OCI-LY1 (cell line): ENCODE measurements around the gene CEL.

Experiments
- H2AFZ ChIP-seq: fragments of 200-600 bp; sonication (generic), shearing (Covaris generic); 2 replicates; pipeline ENCODE4 v1.6.0; 2014; ENCODE audit warnings: antibody characterized with exemption, mild to moderate bottlenecking, low read length
- H3F3A ChIP-seq: fragments of 200-600 bp; sonication (generic), shearing (Covaris generic); 2 replicates; pipeline ENCODE4 v1.6.0; 2014; ENCODE audit warnings: mild to moderate bottlenecking, antibody characterized with exemption, low read length, moderate library complexity; ENCODE audit not compliant: insufficient read depth
- H3K27ac ChIP-seq: fragments of 200-600 bp; sonication (generic); 2 replicates; pipeline ENCODE4 v1.5.1; 2014; ENCODE audit warnings: low read length, mixed run types, mild to moderate bottlenecking, low read depth; ENCODE audit not compliant: poor library complexity, severe bottlenecking
- H3K27me3 ChIP-seq: fragments of 200-600 bp; sonication (generic); 2 replicates; pipeline ENCODE4 v1.6.0; 2014; ENCODE audit warnings: antibody characterized with exemption, mild to moderate bottlenecking, low read length, moderate library complexity; ENCODE audit not compliant: insufficient read depth
- H3K36me3 ChIP-seq: fragments of 200-600 bp; sonication (generic); 2 replicates; pipeline ENCODE4 v1.6.1; 2014; ENCODE audit warnings: mild to moderate bottlenecking, antibody characterized with exemption, low read length, moderate library complexity, mixed read lengths; ENCODE audit not compliant: insufficient read depth
- H3K4me1 ChIP-seq: fragments of 200-600 bp; sonication (generic); 2 replicates; pipeline ENCODE4 v1.5.1; 2014; ENCODE audit warnings: mild to moderate bottlenecking, low read length, moderate library complexity; ENCODE audit not compliant: insufficient read depth, severe bottlenecking
- H3K4me2 ChIP-seq: fragments of 200-600 bp; sonication (generic), shearing (Covaris generic); 2 replicates; pipeline ENCODE4 v1.6.1; 2014; ENCODE audit warnings: low read length
- H3K4me3 ChIP-seq: fragments of 200-600 bp; sonication (generic); 2 replicates; pipeline ENCODE4 v1.5.1; 2014; ENCODE audit warnings: low read length, low read depth, mild to moderate bottlenecking, mixed read lengths; ENCODE audit not compliant: poor library complexity, severe bottlenecking
- H3K79me2 ChIP-seq: fragments of 200-600 bp; shearing (Covaris generic); 2 replicates; pipeline ENCODE4 v1.6.1; 2016; ENCODE audit warnings: mixed run types, low read length, mixed read lengths; ENCODE audit not compliant: insufficient read depth
- H3K9ac ChIP-seq: fragments of 200-600 bp; sonication (generic), shearing (Covaris generic); 2 replicates; pipeline ENCODE4 v1.6.1; 2014; ENCODE audit warnings: mild to moderate bottlenecking, low read length, mixed read lengths
- H3K9me2 ChIP-seq: fragments of 200-600 bp; sonication (generic), shearing (Covaris generic); 2 replicates; pipeline ENCODE4 v1.6.1; 2014; ENCODE audit warnings: low read depth, mild to moderate bottlenecking, low read length, mixed read lengths
- H3K9me3 ChIP-seq: fragments of 200-600 bp; shearing (Covaris generic); 2 replicates; pipeline ENCODE4 v1.6.1; 2014; ENCODE audit warnings: low read length, mixed read lengths
- H4K20me1 ChIP-seq: fragments of 200-600 bp; sonication (generic), shearing (Covaris generic); 2 replicates; pipeline ENCODE4 v1.6.0; 2016; ENCODE audit warnings: mild to moderate bottlenecking, low read length; ENCODE audit not compliant: insufficient read depth
- CTCF ChIP-seq: fragments of 200-600 bp; sonication (generic), shearing (Covaris generic); IDR thresholded peaks from 2 replicates; pipeline ENCODE4 v1.5.1; 2017; ENCODE audit warnings: mild to moderate bottlenecking, antibody characterized with exemption, low read length, moderate library complexity, mixed read lengths
- EZH2 ChIP-seq: fragments of 200-600 bp; sonication (generic), shearing (Covaris generic); IDR thresholded peaks from 2 replicates; pipeline ENCODE4 v1.8.0; 2017; ENCODE audit warnings: borderline replicate concordance, mixed run types, mild to moderate bottlenecking, antibody characterized with exemption, low read length, moderate library complexity, mixed read lengths

Gene CEL

GRCh38 chr9:133111808-133112662 is 50.3 kb downstream of the CEL start:
- Histone ChIP-seq H3K4me3 (no peak overlapping the region), H3F3A (no peaks in the 10 kb centered on the region), H3K9me2 (no peaks in the 10 kb centered on the region), H3K4me2 (no peak overlapping the region), H3K9me3 (no peaks in the 10 kb centered on the region), H3K79me2 (no peaks in the 10 kb centered on the region), H2AFZ (no peak overlapping the region), H4K20me1 (no peaks in the 10 kb centered on the region), H3K27ac (no peak overlapping the region), H3K36me3 (peaks cover 7% of the 10 kb centered on the region; the same call in 1 of the 2 replicates), H3K4me1 (no peaks in the 10 kb centered on the region), H3K9ac (no peak overlapping the region), H3K27me3 (no peaks in the 10 kb centered on the region)
- TF ChIP-seq CTCF (no peak), EZH2 (no peak)

GRCh38 chr9:133112663-133113026 is 50.9 kb downstream of the CEL start:
- H3F3A ChIP-seq = no peaks in the 10 kb centered on the region
- H3K4me3 ChIP-seq = no peak overlapping the region
- H3K36me3 ChIP-seq = peaks cover 4% of the 10 kb centered on the region; the same call in 1 of the 2 replicates
- no peaks in the 10 kb centered on the region for H4K20me1 ChIP-seq
- no peak overlapping the region for H2AFZ ChIP-seq
- no peaks in the 10 kb centered on the region for H3K79me2 ChIP-seq
- H3K9me3 ChIP-seq = no peaks in the 10 kb centered on the region
- no peaks in the 10 kb centered on the region for H3K4me1 ChIP-seq
- H3K4me2 ChIP-seq = no peak overlapping the region
- no peak for TF ChIP-seq EZH2
- no peak for TF ChIP-seq CTCF
- no peak overlapping the region for H3K27ac ChIP-seq
- H3K27me3 ChIP-seq = no peaks in the 10 kb centered on the region
- no peaks in the 10 kb centered on the region for H3K9me2 ChIP-seq
- H3K9ac ChIP-seq = no peak overlapping the region

- H3F3A ChIP-seq = no peaks in the 10 kb centered on the region
- H3K9me3 ChIP-seq = no peaks in the 10 kb centered on the region
- H3K79me2 ChIP-seq = no peaks in the 10 kb centered on the region
- H3K27me3 ChIP-seq = no peaks in the 10 kb centered on the region
- no peaks in the 10 kb centered on the region; the same call in 1 of the 2 replicates for H3K36me3 ChIP-seq
- H3K4me1 ChIP-seq = no peaks in the 10 kb centered on the region
- H3K9ac ChIP-seq = no peak overlapping the region
- H3K27ac ChIP-seq = no peak overlapping the region
- no peaks in the 10 kb centered on the region for H4K20me1 ChIP-seq
- no peak overlapping the region for H3K4me2 ChIP-seq
- no peak overlapping the region for H2AFZ ChIP-seq
- TF ChIP-seq CTCF (no peak), EZH2 (no peak)
- no peaks in the 10 kb centered on the region for H3K9me2 ChIP-seq
- H3K4me3 ChIP-seq = no peak overlapping the region
Measured at GRCh38 chr9:133113163-133113948, 51.6 kb downstream of the CEL start.
